K562 (cell line): ENCODE data around the gene GUK1.

ENCODE experiments used
- EZH2 ChIP-seq: IDR thresholded peaks from 2 replicates; pipeline ENCODE4 v1.6.1; 2012; ENCODE audit warnings: low read depth, mild to moderate bottlenecking, inconsistent platforms, low read length, borderline replicate concordance
- FOXK2 ChIP-seq, 2 experiments: fragments of 450-650 bp; IDR thresholded peaks in 1 of 2; conservative IDR thresholded peaks in 1 of 2; 2 replicates each; pipeline ENCODE4 v1.6.1; 2016; ENCODE audit warnings: low read depth in 2 of 2, mild to moderate bottlenecking in 1 of 2
- RFX5 ChIP-seq: IDR thresholded peaks from 2 replicates; pipeline ENCODE4 v1.6.1; 2011; ENCODE audit warnings: low read depth, mild to moderate bottlenecking, improper control_type of control experiment, low read length
- RNF2 ChIP-seq: sonication (generic); IDR thresholded peaks from 2 replicates; pipeline ENCODE4 v1.6.1; 2016
- ZC3H8 ChIP-seq: fragments of 450-650 bp; IDR thresholded peaks from 2 replicates; pipeline ENCODE4 v1.6.1; 2017
- ZKSCAN8 ChIP-seq: fragments of 200-800 bp; sonication (Bioruptor generic); IDR thresholded peaks from 2 replicates; pipeline ENCODE4 v1.6.1; 2016; ENCODE audit warnings: missing genetic modification characterization, missing compliant biosample characterization
- ZNF436 ChIP-seq: fragments of 250-450, 450-650 bp; sonication (Bioruptor Pico); formaldehyde crosslinking; IDR thresholded peaks from 2 replicates; pipeline ENCODE4 v1.7.0; 2020; ENCODE audit warnings: mild to moderate bottlenecking
- TF ChIP-seq, protein P1 (sequence below), 3 experiments: IDR thresholded peaks in 2 of 3; conservative IDR thresholded peaks in 1 of 3; 2 replicates each; pipeline ENCODE4 v1.5.1; 2011 to 2012; ENCODE audit warnings: low read length in 3 of 3, mild to moderate bottlenecking in 3 of 3, control low read depth in 2 of 3, improper control_type of control experiment in 1 of 3, inconsistent platforms in 1 of 3, low read depth in 1 of 3, mixed read lengths in 1 of 3, moderate library complexity in 1 of 3; ENCODE audit not compliant: insufficient read depth in 2 of 3
- TF ChIP-seq, protein P2 (sequence below): sonication (generic); formaldehyde crosslinking; IDR thresholded peaks from 2 replicates; pipeline ENCODE4 v1.8.0; 2022; ENCODE audit warnings: missing genetic modification reagents, mild to moderate bottlenecking, moderate library complexity, borderline replicate concordance
- TF ChIP-seq, protein P3 (sequence below): fragments of 450-650 bp; IDR thresholded peaks from 2 replicates; pipeline ENCODE4 v1.7.1; 2018; ENCODE audit warnings: mild to moderate bottlenecking, low read depth; ENCODE audit not compliant: partially characterized antibody

DNA sequence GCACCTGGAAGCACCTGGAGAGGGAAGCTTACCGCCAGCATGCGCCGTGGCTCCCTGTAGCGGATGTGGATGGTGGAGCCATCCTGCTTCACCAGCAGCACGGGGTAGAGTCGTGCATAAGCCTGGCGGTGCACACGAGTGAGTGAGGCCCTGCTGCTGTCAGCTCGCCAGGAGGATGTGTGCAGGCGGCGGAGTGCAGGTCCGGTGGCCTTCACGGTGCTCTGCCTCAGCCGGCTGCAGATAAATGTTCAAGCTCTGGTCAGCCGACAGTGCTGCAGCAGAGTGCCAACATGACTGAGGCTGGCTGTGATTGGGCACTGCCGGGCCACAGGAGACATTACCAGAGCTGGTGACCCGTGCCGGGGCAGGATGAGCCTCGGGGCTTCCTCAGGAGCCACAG is 32.4 kb upstream of the GUK1 start:
- TF ChIP-seq, protein P1, sequence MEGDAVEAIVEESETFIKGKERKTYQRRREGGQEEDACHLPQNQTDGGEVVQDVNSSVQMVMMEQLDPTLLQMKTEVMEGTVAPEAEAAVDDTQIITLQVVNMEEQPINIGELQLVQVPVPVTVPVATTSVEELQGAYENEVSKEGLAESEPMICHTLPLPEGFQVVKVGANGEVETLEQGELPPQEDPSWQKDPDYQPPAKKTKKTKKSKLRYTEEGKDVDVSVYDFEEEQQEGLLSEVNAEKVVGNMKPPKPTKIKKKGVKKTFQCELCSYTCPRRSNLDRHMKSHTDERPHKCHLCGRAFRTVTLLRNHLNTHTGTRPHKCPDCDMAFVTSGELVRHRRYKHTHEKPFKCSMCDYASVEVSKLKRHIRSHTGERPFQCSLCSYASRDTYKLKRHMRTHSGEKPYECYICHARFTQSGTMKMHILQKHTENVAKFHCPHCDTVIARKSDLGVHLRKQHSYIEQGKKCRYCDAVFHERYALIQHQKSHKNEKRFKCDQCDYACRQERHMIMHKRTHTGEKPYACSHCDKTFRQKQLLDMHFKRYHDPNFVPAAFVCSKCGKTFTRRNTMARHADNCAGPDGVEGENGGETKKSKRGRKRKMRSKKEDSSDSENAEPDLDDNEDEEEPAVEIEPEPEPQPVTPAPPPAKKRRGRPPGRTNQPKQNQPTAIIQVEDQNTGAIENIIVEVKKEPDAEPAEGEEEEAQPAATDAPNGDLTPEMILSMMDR (IDR thresholded peaks at IDR 0.05 in 2 of 3, conservative IDR thresholded peaks at IDR 0.05 in 1 of 3; ENCODE audit: insufficient read depth in 2 of 3, low read depth in 1 of 3, low read length in 3 of 3) = no peak
- TF ChIP-seq RNF2 (no peak), ZNF436 (CRISPR knock-in tag) (no peak), ZKSCAN8 (CRISPR knock-in tag) (no peak), ZC3H8 (no peak), RFX5 (no peak), EZH2 (no peak), FOXK2 (conservative IDR thresholded peaks at IDR 0.05 in 1 of 2, IDR thresholded peaks at IDR 0.05 in 1 of 2; ENCODE audit: low read depth in 2 of 2) (no peak)
- TF ChIP-seq, protein P2, sequence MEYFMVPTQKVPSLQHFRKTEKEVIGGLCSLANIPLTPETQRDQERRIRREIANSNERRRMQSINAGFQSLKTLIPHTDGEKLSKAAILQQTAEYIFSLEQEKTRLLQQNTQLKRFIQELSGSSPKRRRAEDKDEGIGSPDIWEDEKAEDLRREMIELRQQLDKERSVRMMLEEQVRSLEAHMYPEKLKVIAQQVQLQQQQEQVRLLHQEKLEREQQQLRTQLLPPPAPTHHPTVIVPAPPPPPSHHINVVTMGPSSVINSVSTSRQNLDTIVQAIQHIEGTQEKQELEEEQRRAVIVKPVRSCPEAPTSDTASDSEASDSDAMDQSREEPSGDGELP (CRISPR knock-in tag) = no peak
- TF ChIP-seq, protein P3, sequence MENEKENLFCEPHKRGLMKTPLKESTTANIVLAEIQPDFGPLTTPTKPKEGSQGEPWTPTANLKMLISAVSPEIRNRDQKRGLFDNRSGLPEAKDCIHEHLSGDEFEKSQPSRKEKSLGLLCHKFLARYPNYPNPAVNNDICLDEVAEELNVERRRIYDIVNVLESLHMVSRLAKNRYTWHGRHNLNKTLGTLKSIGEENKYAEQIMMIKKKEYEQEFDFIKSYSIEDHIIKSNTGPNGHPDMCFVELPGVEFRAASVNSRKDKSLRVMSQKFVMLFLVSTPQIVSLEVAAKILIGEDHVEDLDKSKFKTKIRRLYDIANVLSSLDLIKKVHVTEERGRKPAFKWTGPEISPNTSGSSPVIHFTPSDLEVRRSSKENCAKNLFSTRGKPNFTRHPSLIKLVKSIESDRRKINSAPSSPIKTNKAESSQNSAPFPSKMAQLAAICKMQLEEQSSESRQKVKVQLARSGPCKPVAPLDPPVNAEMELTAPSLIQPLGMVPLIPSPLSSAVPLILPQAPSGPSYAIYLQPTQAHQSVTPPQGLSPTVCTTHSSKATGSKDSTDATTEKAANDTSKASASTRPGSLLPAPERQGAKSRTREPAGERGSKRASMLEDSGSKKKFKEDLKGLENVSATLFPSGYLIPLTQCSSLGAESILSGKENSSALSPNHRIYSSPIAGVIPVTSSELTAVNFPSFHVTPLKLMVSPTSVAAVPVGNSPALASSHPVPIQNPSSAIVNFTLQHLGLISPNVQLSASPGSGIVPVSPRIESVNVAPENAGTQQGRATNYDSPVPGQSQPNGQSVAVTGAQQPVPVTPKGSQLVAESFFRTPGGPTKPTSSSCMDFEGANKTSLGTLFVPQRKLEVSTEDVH = no peak
